OCI-LY7 (cell line): ENCODE results near the gene NCAPH2. TPM values are rescaled to one million over a fixed set of nuclear protein-coding genes. Genes with fewer than 3 reads are reported as not detected.
A peak's percentile ranks its signal among the peaks of the same experiment; 100 is the strongest.

Experiments
- BruUV-seq: library from RNA; stranded (reverse); fragments of 400-500 nt; replicated peaks from 2 replicates; lab custom pipeline; 2021; lab: Mats Ljungman, UMichigan
- CTCF ChIA-PET: fragments of 300-600 bp; sonication (Branson Sonifier 250); formaldehyde crosslinking; loops from one replicate; lab custom pipeline; 2022; ENCODE audit warnings: antibody characterized with exemption; ENCODE audit not compliant: unreplicated experiment; lab: Charles Lee
- POLR2A ChIA-PET: fragments of 300-600 bp; sonication (Branson Sonifier 250); formaldehyde crosslinking; loops from one replicate; lab custom pipeline; 2022; ENCODE audit warnings: antibody characterized with exemption; lab: Charles Lee
- DNase-seq: peaks from one replicate; pipeline ENCODE4 v3.0.0-alpha.2; 2015; ENCODE audit warnings: low spot score
- H2AFZ ChIP-seq: fragments of 200-600 bp; sonication (generic), shearing (Covaris generic); 2 replicates; pipeline ENCODE4 v1.6.1; 2014; ENCODE audit warnings: mild to moderate bottlenecking, antibody characterized with exemption, low read length, moderate library complexity
- H3K27ac ChIP-seq: fragments of 200-600 bp; sonication (generic); 2 replicates; pipeline ENCODE4 v1.5.1; 2014; ENCODE audit warnings: mixed run types, low read depth, mild to moderate bottlenecking, moderate library complexity, low read length, inconsistent platforms; ENCODE audit not compliant: poor library complexity, severe bottlenecking
- H3K36me3 ChIP-seq: fragments of 200-600 bp; sonication (generic); 2 replicates; pipeline ENCODE4 v1.6.1; 2014; ENCODE audit warnings: mild to moderate bottlenecking, antibody characterized with exemption, low read length, moderate library complexity, mixed read lengths; ENCODE audit not compliant: insufficient read depth
- H3K4me1 ChIP-seq: fragments of 200-600 bp; sonication (generic); 2 replicates; pipeline ENCODE4 v1.5.1; 2014; ENCODE audit warnings: mild to moderate bottlenecking, low read length; ENCODE audit not compliant: insufficient read depth, poor library complexity, severe bottlenecking
- H3K4me2 ChIP-seq: fragments of 200-600 bp; sonication (generic); 2 replicates; pipeline ENCODE4 v1.6.1; 2014; ENCODE audit warnings: mild to moderate bottlenecking, low read length
- H3K4me3 ChIP-seq: fragments of 200-600 bp; sonication (generic); 2 replicates; pipeline ENCODE4 v1.5.1; 2014; ENCODE audit warnings: mild to moderate bottlenecking, low read depth, low read length; ENCODE audit not compliant: poor library complexity, severe bottlenecking
- H3K79me2 ChIP-seq: fragments of 200-600 bp; sonication (generic); 2 replicates; pipeline ENCODE4 v1.6.1; 2016; ENCODE audit warnings: low read depth, mild to moderate bottlenecking, low read length, moderate library complexity, mixed read lengths; ENCODE audit not compliant: insufficient read depth
- H3K9me2 ChIP-seq: fragments of 200-600 bp; sonication (generic); 2 replicates; pipeline ENCODE4 v1.6.1; 2016; ENCODE audit warnings: mild to moderate bottlenecking, low read length, mixed read lengths; ENCODE audit not compliant: insufficient read depth
- H3K9me3 ChIP-seq: fragments of 200-600 bp; sonication (generic); 2 replicates; pipeline ENCODE4 v1.6.1; 2014; ENCODE audit warnings: mild to moderate bottlenecking, mixed run types, low read length, mixed read lengths
- H4K20me1 ChIP-seq: fragments of 200-600 bp; sonication (generic); 2 replicates; pipeline ENCODE4 v1.6.1; 2014; ENCODE audit warnings: mild to moderate bottlenecking, antibody characterized with exemption, low read length, moderate library complexity, mixed read lengths; ENCODE audit not compliant: insufficient read depth
- EZH2phosphoT487 ChIP-seq: fragments of 200-600 bp; sonication (generic); IDR thresholded peaks from 2 replicates; pipeline ENCODE4 v1.6.1; 2018; ENCODE audit warnings: low read depth, borderline replicate concordance, mild to moderate bottlenecking, mixed run types, antibody characterized with exemption, low read length, moderate library complexity, mixed read lengths
- intact Hi-C: fragments of 100-400 bp; cut with micrococcal nuclease; formaldehyde crosslinking; loops from one replicate; pipeline ENCODE4 v1.10.0; 2022; ENCODE audit not compliant: unreplicated experiment
- total RNA-seq, 2 experiments: library from RNA; depleted of rRNA in 1 of 2; stranded (reverse); fragments of >200 nt in 1 of 2; shearing (Covaris generic) in 1 of 2; gene quantifications; 2 replicates each; pipeline ENCODE4 v1.2.3, GENCODE V29; 2014 to 2022
- TF ChIP-seq, protein P1 (sequence below): fragments of 200-600 bp; sonication (generic); conservative IDR thresholded peaks from 2 replicates; pipeline ENCODE4 v1.5.1; 2014; ENCODE audit warnings: mild to moderate bottlenecking, antibody characterized with exemption, low read length, moderate library complexity, mixed read lengths

Gene NCAPH2
- total RNA-seq, 2 experiments from 2014 or later, result 126 to 129 TPM

DNA sequence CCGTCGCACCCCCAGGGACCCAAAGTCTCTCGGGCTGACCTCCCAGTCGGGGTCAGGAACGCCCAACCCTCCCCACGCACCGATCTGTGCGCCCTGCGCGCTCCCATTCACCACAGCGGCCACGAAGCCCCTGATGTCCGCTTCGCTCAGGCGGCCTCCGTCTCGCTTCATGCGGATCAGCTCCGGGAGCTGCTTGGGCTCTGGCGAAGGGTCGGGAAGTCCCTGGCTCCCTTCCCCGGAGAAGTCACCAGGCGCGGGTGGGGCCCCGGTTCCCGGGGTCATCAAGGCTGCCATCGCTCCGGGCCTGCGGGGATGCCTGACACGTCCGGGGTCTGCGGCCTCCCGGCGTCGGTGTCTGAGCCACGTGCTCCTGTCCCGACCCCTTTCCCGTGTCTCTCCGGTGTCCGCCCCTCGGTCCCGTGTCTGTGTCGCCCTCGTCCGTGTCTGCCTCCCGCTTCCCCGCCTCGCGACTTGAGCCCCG is 21.4 kb downstream of the NCAPH2 start:
- H3K79me2 ChIP-seq, result peaks cover 1% of the 10 kb centered on the region; the same call in 1 of the 2 replicates
- no peaks in the 10 kb centered on the region for H3K9me2 ChIP-seq
- DNase-seq, result no peak
- H3K9me3 ChIP-seq, result no peaks in the 10 kb centered on the region
- no peaks in the 10 kb centered on the region for H4K20me1 ChIP-seq
- peaks cover 58% of the 10 kb centered on the region for H3K4me1 ChIP-seq
- H3K4me3 ChIP-seq, result peak overlapping the region; percentile 71
- ChIA-PET POLR2A (no interaction called here), CTCF (interaction anchor here (1.1 kb wide), 1 partner anchor 11 kb away, joined by 3 read pairs; no protein-coding TSS in a partner anchor)
- peak overlapping the region; percentile 92 for H3K4me2 ChIP-seq
- intact Hi-C loops, result loop anchor here (5.0 kb wide), 1 partner anchor 287 kb away; no protein-coding TSS in a partner anchor
- no peak overlapping the region for H3K27ac ChIP-seq
- H2AFZ ChIP-seq, result no peak overlapping the region
- H3K36me3 ChIP-seq, result peaks cover 6% of the 10 kb centered on the region
- no peak for TF ChIP-seq EZH2phosphoT487
- TF ChIP-seq, protein P1, sequence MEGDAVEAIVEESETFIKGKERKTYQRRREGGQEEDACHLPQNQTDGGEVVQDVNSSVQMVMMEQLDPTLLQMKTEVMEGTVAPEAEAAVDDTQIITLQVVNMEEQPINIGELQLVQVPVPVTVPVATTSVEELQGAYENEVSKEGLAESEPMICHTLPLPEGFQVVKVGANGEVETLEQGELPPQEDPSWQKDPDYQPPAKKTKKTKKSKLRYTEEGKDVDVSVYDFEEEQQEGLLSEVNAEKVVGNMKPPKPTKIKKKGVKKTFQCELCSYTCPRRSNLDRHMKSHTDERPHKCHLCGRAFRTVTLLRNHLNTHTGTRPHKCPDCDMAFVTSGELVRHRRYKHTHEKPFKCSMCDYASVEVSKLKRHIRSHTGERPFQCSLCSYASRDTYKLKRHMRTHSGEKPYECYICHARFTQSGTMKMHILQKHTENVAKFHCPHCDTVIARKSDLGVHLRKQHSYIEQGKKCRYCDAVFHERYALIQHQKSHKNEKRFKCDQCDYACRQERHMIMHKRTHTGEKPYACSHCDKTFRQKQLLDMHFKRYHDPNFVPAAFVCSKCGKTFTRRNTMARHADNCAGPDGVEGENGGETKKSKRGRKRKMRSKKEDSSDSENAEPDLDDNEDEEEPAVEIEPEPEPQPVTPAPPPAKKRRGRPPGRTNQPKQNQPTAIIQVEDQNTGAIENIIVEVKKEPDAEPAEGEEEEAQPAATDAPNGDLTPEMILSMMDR, result no peak
- BruUV-seq, result no TSS peak

DNA sequence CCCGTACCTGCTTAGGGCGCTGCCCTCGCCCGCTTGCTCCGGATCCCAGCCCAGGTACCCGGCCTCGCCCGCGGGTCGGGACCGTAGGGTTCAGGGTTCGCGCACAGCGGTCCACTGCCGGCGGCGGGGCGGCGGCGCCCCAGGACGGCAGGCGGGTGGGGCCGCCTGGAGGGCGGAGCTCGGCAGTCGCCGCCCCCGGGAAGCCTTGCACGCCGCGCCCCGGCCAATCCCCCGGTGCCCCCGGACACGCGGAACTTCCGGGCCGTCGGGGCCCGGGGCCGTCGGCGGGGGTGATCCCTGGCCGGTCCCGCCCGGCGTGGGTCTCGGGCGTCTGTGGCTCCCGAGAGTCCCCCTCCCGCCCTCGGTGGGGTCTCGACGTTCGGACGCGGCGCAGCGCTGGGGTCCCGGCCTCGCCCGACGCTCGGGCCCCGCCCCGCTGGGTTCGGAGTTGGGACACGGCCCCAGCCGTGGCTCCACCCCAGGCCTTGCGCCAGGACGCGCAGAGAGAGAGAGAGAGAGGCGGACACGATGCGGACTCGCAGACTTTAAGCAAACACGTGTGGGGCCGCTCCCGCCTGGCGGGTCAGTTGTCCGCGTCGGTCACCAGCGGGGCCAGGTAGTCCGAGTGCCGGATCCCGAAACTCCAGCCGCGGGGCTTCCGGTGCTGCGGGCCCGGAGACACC is 22.0 kb downstream of the NCAPH2 start, which contains the start of gene TYMP:
TYMP (minus strand) TSS at position 116 of the 683 bp plus-strand sequence. CDS start 303 bp downstream, outside the sequence.
- Histone ChIP-seq H3K36me3 (peaks cover under 1% of the 10 kb centered on the region; the same call in 1 of the 2 replicates), H3K4me2 (peak within 1 kb of the TSS; percentile 92), H3K4me1 (peaks cover 58% of the 10 kb centered on the region), H3K9me3 (no peaks in the 10 kb centered on the region), H4K20me1 (no peaks in the 10 kb centered on the region), H3K79me2 (no peaks in the 10 kb centered on the region), H3K27ac (peak within 1 kb of the TSS; percentile 53), H2AFZ (peak within 1 kb of the TSS; percentile 7; the same call in 1 of the 2 replicates), H3K4me3 (peak within 1 kb of the TSS; percentile 71), H3K9me2 (no peaks in the 10 kb centered on the region)
- TF ChIP-seq, protein P1, result no peak
- TF ChIP-seq EZH2phosphoT487, result no peak
- POLR2A ChIA-PET, result no interaction called here
- no TSS peak for BruUV-seq
- intact Hi-C loops, result loop anchor here (2.0 to 5.0 kb wide), 2 partner anchors 53 to 288 kb away; partner anchors contain the start of gene CHKB
- CTCF ChIA-PET, result interaction anchor here (1.1 kb wide), 1 partner anchor 10 kb away, joined by 3 read pairs; no protein-coding TSS in a partner anchor
- peak; percentile 78 for DNase-seq

DNA sequence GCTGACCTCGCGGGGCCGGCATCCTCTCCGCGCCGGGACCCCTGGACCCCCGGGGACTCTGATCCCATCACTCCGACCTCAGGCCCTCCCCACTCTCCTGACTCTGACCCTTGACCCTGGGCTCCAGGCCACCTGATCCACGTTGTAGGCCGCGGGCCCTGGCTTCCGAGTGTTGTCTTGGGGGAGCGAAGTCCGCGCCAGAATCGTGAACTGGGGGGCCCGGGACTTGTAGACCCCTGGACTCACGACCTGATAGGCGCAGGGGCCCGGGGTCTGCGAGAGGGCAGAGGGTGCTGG is 22.5 kb downstream of the NCAPH2 start:
- no peak for DNase-seq
- Histone ChIP-seq H3K4me1 (peaks cover 63% of the 10 kb centered on the region), H3K4me2 (peak overlapping the region; percentile 92), H3K4me3 (peak overlapping the region; percentile 71), H3K9me2 (no peaks in the 10 kb centered on the region), H3K36me3 (no peaks in the 10 kb centered on the region), H4K20me1 (no peaks in the 10 kb centered on the region), H2AFZ (peak overlapping the region; percentile 7; the same call in 1 of the 2 replicates), H3K79me2 (no peaks in the 10 kb centered on the region), H3K9me3 (no peaks in the 10 kb centered on the region), H3K27ac (peak overlapping the region; percentile 53)
- no peak for TF ChIP-seq EZH2phosphoT487
- TF ChIP-seq, protein P1, result no peak
- POLR2A ChIA-PET, result no interaction called here
- CTCF ChIA-PET, result no interaction called here
- BruUV-seq, result no TSS peak
- intact Hi-C loops, result loop anchor here (2.0 kb wide), 1 partner anchor 52 kb away; the partner anchor contains the start of gene CHKB
